CD8-positive, alpha-beta memory T cell (primary cell): ENCODE data around the gene ANO4. TPM values are rescaled to one million over a fixed set of nuclear protein-coding genes. Genes with fewer than 3 reads are reported as not detected.

ENCODE experiments used
- CTCF ChIA-PET: fragments of 350-600 bp; sonication (Branson Sonifier 250); formaldehyde crosslinking; loops from one replicate; lab custom pipeline; 2021; ENCODE audit warnings: antibody characterized with exemption; lab: Charles Lee
- POLR2A ChIA-PET: fragments of 350-600 bp; sonication (Branson Sonifier 250); formaldehyde crosslinking; loops from one replicate; lab custom pipeline; 2021; ENCODE audit warnings: antibody characterized with exemption; lab: Charles Lee
- DNase-seq, 5 donors: peaks; one replicate each; pipeline versions ENCODE4 v3.0.0 to v3.0.0-alpha.2; 2020 to 2022; ENCODE audit warnings: mixed read lengths in 1 of 5
- H3K27ac ChIP-seq: one replicate; pipeline ENCODE4 v1.7.0; 2013; ENCODE audit warnings: low read depth, mild to moderate bottlenecking, low read length, moderate library complexity
- H3K27me3 ChIP-seq: 2 replicates; pipeline ENCODE4 v1.7.0; 2013; ENCODE audit warnings: low read length, mild to moderate bottlenecking; ENCODE audit not compliant: insufficient read depth, poor library complexity, severe bottlenecking
- H3K36me3 ChIP-seq: 2 replicates; pipeline ENCODE4 v1.7.0; 2013; ENCODE audit warnings: mild to moderate bottlenecking, low read length, moderate library complexity; ENCODE audit not compliant: insufficient read depth
- H3K4me1 ChIP-seq: 2 replicates; pipeline ENCODE4 v1.7.0; 2013; ENCODE audit warnings: mild to moderate bottlenecking, low read length, moderate library complexity; ENCODE audit not compliant: insufficient read depth
- H3K4me3 ChIP-seq: 2 replicates; pipeline ENCODE4 v1.7.0; 2013; ENCODE audit warnings: mild to moderate bottlenecking, low read length
- H3K9me3 ChIP-seq: 2 replicates; pipeline ENCODE4 v1.7.0; 2013; ENCODE audit warnings: mild to moderate bottlenecking, low read length
- H3K27ac Mint-ChIP-seq, 8 donors: one replicate each; pipeline ENCODE4 v1.8.0; 2020 to 2021; ENCODE audit warnings: mixed read lengths in 8 of 8, mild to moderate bottlenecking in 6 of 8, inconsistent platforms in 3 of 8, moderate library complexity in 3 of 8
- H3K27me3 Mint-ChIP-seq, 2 donors: one replicate each; pipeline ENCODE4 v1.8.0; 2020 to 2021; ENCODE audit warnings: mixed read lengths in 2 of 2, mild to moderate bottlenecking in 1 of 2, moderate library complexity in 1 of 2
- H3K36me3 Mint-ChIP-seq, 3 donors: one replicate each; pipeline ENCODE4 v1.8.0; 2020 to 2021; ENCODE audit warnings: mixed read lengths in 3 of 3, inconsistent platforms in 1 of 3, mild to moderate bottlenecking in 1 of 3
- H3K4me1 Mint-ChIP-seq, 3 donors: one replicate each; pipeline ENCODE4 v1.8.0; 2020 to 2021; ENCODE audit warnings: mixed read lengths in 3 of 3, inconsistent platforms in 1 of 3, mild to moderate bottlenecking in 1 of 3
- H3K4me3 Mint-ChIP-seq, 7 donors: one replicate each; pipeline ENCODE4 v1.8.0; 2020 to 2021; ENCODE audit warnings: mixed read lengths in 7 of 7, mild to moderate bottlenecking in 6 of 7, moderate library complexity in 4 of 7, inconsistent platforms in 2 of 7
- H3K9me3 Mint-ChIP-seq, 5 donors: one replicate each; pipeline ENCODE4 v1.8.0; 2020 to 2022; ENCODE audit warnings: mixed read lengths in 5 of 5, mild to moderate bottlenecking in 3 of 5, moderate library complexity in 2 of 5, inconsistent platforms in 1 of 5
- polyA plus RNA-seq: library from polyadenylated mRNA; unstranded; fragments of 300-500 nt; fragmentation: Illumina TruSeq; gene quantifications from one replicate; pipeline ENCODE4 v1.2.3, GENCODE V29; 2021
- total RNA-seq, 2 experiments: library from RNA; stranded (reverse); gene quantifications; one replicate each; pipeline ENCODE4 v1.2.3, GENCODE V29; 2021

The ANO4 gene
- total and polyA plus RNA-seq, 3 experiments from 2014 or later, result not detected

GRCh38 chr12:100797246-100797645 is 2.7 kb downstream of the ANO4 start:
- no peak overlapping the region for H3K27ac Mint-ChIP-seq
- no peaks in the 10 kb centered on the region for H3K36me3 ChIP-seq
- no peaks in the 10 kb centered on the region for H3K4me1 Mint-ChIP-seq
- POLR2A ChIA-PET, result no interaction called here
- no peak overlapping the region for H3K4me3 ChIP-seq
- no peaks in the 10 kb centered on the region for H3K36me3 Mint-ChIP-seq
- no peak for DNase-seq
- H3K9me3 Mint-ChIP-seq, result peaks cover 0 to 2% (median 0%) of the 10 kb centered on the region in 5 donors
- H3K9me3 ChIP-seq, result no peaks in the 10 kb centered on the region
- no peak overlapping the region for H3K4me3 Mint-ChIP-seq
- CTCF ChIA-PET, result no interaction called here
- no peaks in the 10 kb centered on the region for H3K4me1 ChIP-seq
- no peak overlapping the region for H3K27ac ChIP-seq
- peaks cover 5% of the 10 kb centered on the region in 2 donors for H3K27me3 Mint-ChIP-seq
- H3K27me3 ChIP-seq, result no peaks in the 10 kb centered on the region

GRCh38 chr12:100797786-100798185 is 3.2 kb downstream of the ANO4 start:
- Histone ChIP-seq H3K4me3 (no peak overlapping the region), H3K27me3 (no peaks in the 10 kb centered on the region), H3K4me1 (no peaks in the 10 kb centered on the region), H3K27ac (no peak overlapping the region), H3K9me3 (no peaks in the 10 kb centered on the region), H3K36me3 (no peaks in the 10 kb centered on the region)
- Mint-ChIP-seq H3K4me3 (no peak overlapping the region), H3K27me3 (peaks cover 5% of the 10 kb centered on the region in 2 donors), H3K4me1 (no peaks in the 10 kb centered on the region), H3K27ac (no peak overlapping the region), H3K9me3 (peaks cover 0 to 2% (median 0%) of the 10 kb centered on the region in 5 donors), H3K36me3 (no peaks in the 10 kb centered on the region)
- CTCF ChIA-PET, result no interaction called here
- POLR2A ChIA-PET, result no interaction called here
- no peak for DNase-seq

- ChIA-PET POLR2A (no interaction called here), CTCF (no interaction called here)
- H3K9me3 Mint-ChIP-seq, result peaks cover 0 to 2% (median 0%) of the 10 kb centered on the region in 5 donors
- H3K4me3 Mint-ChIP-seq, result no peak overlapping the region
- H3K27ac ChIP-seq, result no peak overlapping the region
- H3K27me3 ChIP-seq, result no peaks in the 10 kb centered on the region
- H3K36me3 ChIP-seq, result no peaks in the 10 kb centered on the region
- H3K4me1 Mint-ChIP-seq, result no peaks in the 10 kb centered on the region
- no peak for DNase-seq
- no peaks in the 10 kb centered on the region for H3K9me3 ChIP-seq
- H3K27me3 Mint-ChIP-seq, result peaks cover 5% of the 10 kb centered on the region in 2 donors
- no peaks in the 10 kb centered on the region for H3K4me1 ChIP-seq
- H3K27ac Mint-ChIP-seq, result no peak overlapping the region
- H3K4me3 ChIP-seq, result no peak overlapping the region
- no peaks in the 10 kb centered on the region for H3K36me3 Mint-ChIP-seq
These were observed 3.9 kb downstream of the ANO4 start for GRCh38 chr12:100798286-100799160.

GRCh38 chr12:100799770-100800169 is 5.2 kb downstream of the ANO4 start:
- Mint-ChIP-seq H3K36me3 (no peaks in the 10 kb centered on the region), H3K27ac (no peak overlapping the region), H3K4me1 (no peaks in the 10 kb centered on the region), H3K9me3 (peaks cover 0 to 5% (median 4%) of the 10 kb centered on the region in 5 donors), H3K27me3 (peaks cover 3 to 5% of the 10 kb centered on the region in 2 donors), H3K4me3 (no peak overlapping the region)
- no peaks in the 10 kb centered on the region for H3K27me3 ChIP-seq
- ChIA-PET POLR2A (no interaction called here), CTCF (no interaction called here)
- no peak for DNase-seq
- no peak overlapping the region for H3K4me3 ChIP-seq
- H3K36me3 ChIP-seq, result no peaks in the 10 kb centered on the region
- no peaks in the 10 kb centered on the region for H3K9me3 ChIP-seq
- no peak overlapping the region for H3K27ac ChIP-seq
- H3K4me1 ChIP-seq, result no peaks in the 10 kb centered on the region

GRCh38 chr12:100800723-100801122 is 6.1 kb downstream of the ANO4 start:
- CTCF ChIA-PET, result no interaction called here
- Mint-ChIP-seq H3K4me1 (no peaks in the 10 kb centered on the region), H3K9me3 (peaks cover 0 to 7% (median 5%) of the 10 kb centered on the region in 5 donors), H3K36me3 (no peaks in the 10 kb centered on the region), H3K27me3 (no peaks in the 10 kb centered on the region), H3K27ac (no peak overlapping the region), H3K4me3 (no peak overlapping the region)
- no peak overlapping the region for H3K27ac ChIP-seq
- DNase-seq, result no peak
- no peak overlapping the region for H3K4me3 ChIP-seq
- POLR2A ChIA-PET, result no interaction called here
- H3K9me3 ChIP-seq, result no peaks in the 10 kb centered on the region
- H3K4me1 ChIP-seq, result no peaks in the 10 kb centered on the region
- no peaks in the 10 kb centered on the region for H3K36me3 ChIP-seq
- no peaks in the 10 kb centered on the region for H3K27me3 ChIP-seq

GRCh38 chr12:100801320-100801719 is 6.7 kb downstream of the ANO4 start:
- no peak for DNase-seq
- H3K36me3 ChIP-seq, result no peaks in the 10 kb centered on the region
- no peaks in the 10 kb centered on the region for H3K4me1 ChIP-seq
- Mint-ChIP-seq H3K9me3 (peaks cover 1 to 12% (median 7%) of the 10 kb centered on the region in 5 donors), H3K27me3 (no peaks in the 10 kb centered on the region), H3K36me3 (no peaks in the 10 kb centered on the region), H3K4me3 (no peak overlapping the region), H3K27ac (no peak overlapping the region), H3K4me1 (no peaks in the 10 kb centered on the region)
- H3K27ac ChIP-seq, result no peak overlapping the region
- POLR2A ChIA-PET, result no interaction called here
- no peaks in the 10 kb centered on the region for H3K27me3 ChIP-seq
- H3K9me3 ChIP-seq, result no peaks in the 10 kb centered on the region
- H3K4me3 ChIP-seq, result no peak overlapping the region
- CTCF ChIA-PET, result no interaction called here

- no peak overlapping the region for H3K27ac ChIP-seq
- no peaks in the 10 kb centered on the region for H3K4me1 ChIP-seq
- H3K27me3 Mint-ChIP-seq, result peaks cover 0 to 2% of the 10 kb centered on the region in 2 donors
- H3K4me1 Mint-ChIP-seq, result no peaks in the 10 kb centered on the region
- DNase-seq, result no peak
- no peaks in the 10 kb centered on the region for H3K36me3 Mint-ChIP-seq
- H3K9me3 ChIP-seq, result no peaks in the 10 kb centered on the region
- ChIA-PET CTCF (no interaction called here), POLR2A (no interaction called here)
- H3K4me3 ChIP-seq, result no peak overlapping the region
- no peak overlapping the region for H3K27ac Mint-ChIP-seq
- peaks cover 5 to 16% (median 11%) of the 10 kb centered on the region in 5 donors for H3K9me3 Mint-ChIP-seq
- no peaks in the 10 kb centered on the region for H3K36me3 ChIP-seq
- no peaks in the 10 kb centered on the region for H3K27me3 ChIP-seq
- H3K4me3 Mint-ChIP-seq, result no peak overlapping the region
These were observed 14.2 kb downstream of the ANO4 start for GRCh38 chr12:100808777-100809176.

- Histone ChIP-seq H3K4me3 (no peak overlapping the region), H3K27ac (no peak overlapping the region), H3K27me3 (no peaks in the 10 kb centered on the region), H3K36me3 (no peaks in the 10 kb centered on the region), H3K4me1 (no peaks in the 10 kb centered on the region), H3K9me3 (no peaks in the 10 kb centered on the region)
- peaks cover 0 to 8% (median 2%) of the 10 kb centered on the region in 5 donors for H3K9me3 Mint-ChIP-seq
- no peak overlapping the region for H3K4me3 Mint-ChIP-seq
- peaks cover 0 to 3% of the 10 kb centered on the region in 2 donors for H3K27me3 Mint-ChIP-seq
- DNase-seq, result no peak
- no peaks in the 10 kb centered on the region for H3K4me1 Mint-ChIP-seq
- H3K27ac Mint-ChIP-seq, result no peak overlapping the region
- CTCF ChIA-PET, result no interaction called here
- POLR2A ChIA-PET, result no interaction called here
- no peaks in the 10 kb centered on the region for H3K36me3 Mint-ChIP-seq
These were observed 25.7 kb downstream of the ANO4 start for GRCh38 chr12:100820314-100820713.
